Left lung (tissue), 10 donors: ENCODE results near the gene DCP1B. TPM values are rescaled to one million over a fixed set of nuclear protein-coding genes. Genes with fewer than 3 reads are reported as not detected.

Experiments used
- ATAC-seq: fragments of 200-7000 bp; cut with Tn5 transposase; one replicate; pipeline ENCODE4 v1.9.1; 2020; ENCODE audit warnings: moderate library complexity
- DNase-seq, 4 donors: peaks; one replicate each; pipeline ENCODE4 v3.0.0-alpha.2; 2013 to 2020
- H3K27ac ChIP-seq, 2 donors: fragments of 200-600 bp; sonication (generic) in 1 of 2; one replicate each; pipeline versions ENCODE4 v1.5.0 to v1.8.0; 2020 to 2021
- H3K27me3 ChIP-seq, 2 donors: fragments of 200-600 bp; sonication (generic) in 1 of 2; one replicate each; pipeline versions ENCODE4 v1.5.0 to v1.8.0; 2020 to 2021
- H3K36me3 ChIP-seq, 2 donors: fragments of 200-600 bp; sonication (generic) in 1 of 2; one replicate each; pipeline versions ENCODE4 v1.5.0 to v1.8.0; 2020 to 2021
- H3K4me1 ChIP-seq, 2 donors: fragments of 200-600 bp; one replicate each; pipeline ENCODE4 v1.8.0; 2021
- H3K4me3 ChIP-seq, 2 donors: fragments of 200-600 bp; sonication (generic) in 1 of 2; one replicate each; pipeline versions ENCODE4 v1.5.0 to v1.8.0; 2020 to 2021; ENCODE audit warnings: mild to moderate bottlenecking in 1 of 2
- H3K9me3 ChIP-seq, 2 donors: fragments of 200-600 bp; sonication (generic) in 1 of 2; one replicate each; pipeline versions ENCODE4 v1.5.0 to v1.8.0; 2020 to 2021
- intact Hi-C, 2 donors: fragments of 100-400 bp; cut with DNase I; formaldehyde crosslinking; loops; one replicate each; pipeline versions ENCODE4 v1.11.2 to v1.14.2; 2022
- polyA plus RNA-seq, 6 donors: library from polyadenylated mRNA; unstranded; fragments of 120-200 nt; gene quantifications; one replicate each; pipeline ENCODE4 v1.2.1, GENCODE V29; 2013; ENCODE audit not compliant: insufficient read length in 6 of 6
- total RNA-seq, 2 donors: library from RNA; stranded (reverse); fragmentation: NEBNext Ultra II Directional; extraction: Animal tissue kit (Norgen Biotek cat#: 25700); gene quantifications; one replicate each; pipeline ENCODE4 v1.2.1, GENCODE V29; 2021
- TF ChIP-seq, protein P1 (sequence below), 2 donors: fragments of 200-600 bp; sonication (generic) in 1 of 2; IDR thresholded peaks; one replicate each; pipeline versions ENCODE4 v1.5.0 to v1.8.0; 2021; ENCODE audit warnings: antibody characterized with exemption in 2 of 2
- donor health status: DM: no; HTN: yes; CAD: no.
- donor health status: DM: no; HTN: no; CAD: no.

Gene DCP1B
- total and polyA plus RNA-seq, 8 donors, result 9.8 to 33.4 (median 28.5) TPM

DNA sequence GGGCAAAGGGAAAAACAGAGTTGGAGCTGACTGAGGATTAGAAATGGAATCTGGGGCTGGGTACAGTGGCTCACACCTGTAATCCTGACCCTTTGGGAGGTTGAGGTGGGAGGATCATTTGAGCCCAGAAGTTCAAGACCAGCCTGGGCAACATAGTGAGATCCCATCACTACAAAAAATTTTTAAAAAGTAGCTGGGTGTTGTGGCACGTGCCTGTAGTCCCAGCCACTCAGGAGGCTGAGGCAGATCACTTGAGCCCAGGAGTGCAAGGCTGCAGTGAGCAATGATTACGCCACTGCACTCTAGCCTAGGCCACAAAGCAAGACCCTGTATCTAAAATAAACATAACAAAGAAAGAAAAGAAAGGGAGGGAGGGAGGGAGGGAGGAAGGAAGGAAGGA is 14.9 kb upstream of the DCP1B start:
- intact Hi-C loops, result no loop called here
- H3K36me3 ChIP-seq, result no peaks in the 10 kb centered on the region
- TF ChIP-seq, protein P1, sequence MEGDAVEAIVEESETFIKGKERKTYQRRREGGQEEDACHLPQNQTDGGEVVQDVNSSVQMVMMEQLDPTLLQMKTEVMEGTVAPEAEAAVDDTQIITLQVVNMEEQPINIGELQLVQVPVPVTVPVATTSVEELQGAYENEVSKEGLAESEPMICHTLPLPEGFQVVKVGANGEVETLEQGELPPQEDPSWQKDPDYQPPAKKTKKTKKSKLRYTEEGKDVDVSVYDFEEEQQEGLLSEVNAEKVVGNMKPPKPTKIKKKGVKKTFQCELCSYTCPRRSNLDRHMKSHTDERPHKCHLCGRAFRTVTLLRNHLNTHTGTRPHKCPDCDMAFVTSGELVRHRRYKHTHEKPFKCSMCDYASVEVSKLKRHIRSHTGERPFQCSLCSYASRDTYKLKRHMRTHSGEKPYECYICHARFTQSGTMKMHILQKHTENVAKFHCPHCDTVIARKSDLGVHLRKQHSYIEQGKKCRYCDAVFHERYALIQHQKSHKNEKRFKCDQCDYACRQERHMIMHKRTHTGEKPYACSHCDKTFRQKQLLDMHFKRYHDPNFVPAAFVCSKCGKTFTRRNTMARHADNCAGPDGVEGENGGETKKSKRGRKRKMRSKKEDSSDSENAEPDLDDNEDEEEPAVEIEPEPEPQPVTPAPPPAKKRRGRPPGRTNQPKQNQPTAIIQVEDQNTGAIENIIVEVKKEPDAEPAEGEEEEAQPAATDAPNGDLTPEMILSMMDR (IDR thresholded peaks at IDR 0.05), result no peak
- no peak overlapping the region for H3K4me3 ChIP-seq
- H3K27ac ChIP-seq, result no peak overlapping the region
- no peaks in the 10 kb centered on the region for H3K9me3 ChIP-seq
- no peaks in the 10 kb centered on the region for H3K4me1 ChIP-seq
- DNase-seq (no peak), ATAC-seq (no peak)
- no peaks in the 10 kb centered on the region for H3K27me3 ChIP-seq

DNA sequence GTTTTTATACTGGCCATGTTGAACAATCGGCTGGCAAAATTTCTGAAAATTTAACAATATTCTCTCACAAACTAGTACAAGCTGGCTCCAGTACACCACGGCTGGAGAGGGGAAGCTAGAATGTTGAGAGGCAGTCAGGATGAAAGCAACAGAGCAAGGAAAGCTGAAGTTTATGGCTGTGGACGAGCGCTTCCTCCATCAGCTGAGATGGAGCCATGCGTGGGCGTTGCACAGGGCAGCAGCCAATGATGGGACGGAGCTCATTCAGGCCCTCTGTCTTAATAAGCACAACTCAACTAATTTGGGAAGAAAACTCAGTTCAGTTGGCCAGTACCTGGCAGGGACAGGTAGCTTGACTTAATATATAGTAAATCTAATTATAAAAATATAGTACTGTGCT is 14.1 kb upstream of the DCP1B start:
- Histone ChIP-seq H3K36me3 (no peaks in the 10 kb centered on the region), H3K4me3 (no peak overlapping the region), H3K4me1 (peaks cover 0 to 4% of the 10 kb centered on the region in 2 donors), H3K27me3 (no peaks in the 10 kb centered on the region), H3K27ac (no peak overlapping the region), H3K9me3 (no peaks in the 10 kb centered on the region)
- intact Hi-C loops, result no loop called here
- TF ChIP-seq, protein P1 (IDR thresholded peaks at IDR 0.05), result no peak
- no peak for ATAC-seq
- no peak for DNase-seq

DNA sequence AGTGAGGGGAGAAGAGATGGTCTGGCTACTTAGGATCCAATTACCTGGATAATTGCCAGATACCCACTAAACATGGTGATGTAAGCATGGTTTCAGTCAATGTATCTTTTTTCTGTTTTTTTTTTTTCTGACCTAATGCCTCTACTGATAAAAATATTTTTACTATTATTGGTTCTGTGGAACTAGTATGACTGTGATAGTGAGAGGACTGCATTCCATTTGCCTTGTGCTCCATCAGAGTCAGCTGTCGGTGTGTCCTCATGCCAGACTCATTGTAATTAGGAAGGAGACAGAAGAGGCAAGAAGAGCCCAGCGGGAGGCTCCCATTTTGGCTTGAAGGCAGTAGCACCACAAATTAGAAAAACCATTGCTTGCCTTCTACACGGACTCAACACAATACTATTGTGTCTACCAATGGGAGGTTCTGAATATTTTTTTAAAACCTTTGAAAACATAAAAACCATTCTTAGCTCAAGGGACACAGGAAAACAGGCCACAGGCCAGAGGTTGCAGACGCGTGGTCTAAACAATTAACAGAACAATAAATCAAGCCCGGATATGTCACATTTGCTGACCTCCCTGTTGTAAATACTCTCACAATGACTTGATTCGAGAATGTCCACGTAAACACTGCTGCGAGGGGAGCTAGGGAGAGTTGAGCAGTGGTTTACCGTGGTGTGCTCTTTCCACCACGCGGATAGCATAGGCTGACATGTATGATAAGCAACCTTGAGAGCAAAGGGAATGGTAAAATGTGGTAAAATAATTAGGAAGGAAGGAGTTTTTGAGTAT is 13.5 kb upstream of the DCP1B start:
- Histone ChIP-seq H3K27me3 (no peaks in the 10 kb centered on the region), H3K9me3 (no peaks in the 10 kb centered on the region), H3K36me3 (no peaks in the 10 kb centered on the region), H3K4me1 (peaks cover 0 to 4% of the 10 kb centered on the region in 2 donors), H3K27ac (no peak overlapping the region), H3K4me3 (no peak overlapping the region)
- TF ChIP-seq, protein P1 (IDR thresholded peaks at IDR 0.05), result no peak
- no peak for ATAC-seq
- intact Hi-C loops, result no loop called here
- no peak for DNase-seq

DNA sequence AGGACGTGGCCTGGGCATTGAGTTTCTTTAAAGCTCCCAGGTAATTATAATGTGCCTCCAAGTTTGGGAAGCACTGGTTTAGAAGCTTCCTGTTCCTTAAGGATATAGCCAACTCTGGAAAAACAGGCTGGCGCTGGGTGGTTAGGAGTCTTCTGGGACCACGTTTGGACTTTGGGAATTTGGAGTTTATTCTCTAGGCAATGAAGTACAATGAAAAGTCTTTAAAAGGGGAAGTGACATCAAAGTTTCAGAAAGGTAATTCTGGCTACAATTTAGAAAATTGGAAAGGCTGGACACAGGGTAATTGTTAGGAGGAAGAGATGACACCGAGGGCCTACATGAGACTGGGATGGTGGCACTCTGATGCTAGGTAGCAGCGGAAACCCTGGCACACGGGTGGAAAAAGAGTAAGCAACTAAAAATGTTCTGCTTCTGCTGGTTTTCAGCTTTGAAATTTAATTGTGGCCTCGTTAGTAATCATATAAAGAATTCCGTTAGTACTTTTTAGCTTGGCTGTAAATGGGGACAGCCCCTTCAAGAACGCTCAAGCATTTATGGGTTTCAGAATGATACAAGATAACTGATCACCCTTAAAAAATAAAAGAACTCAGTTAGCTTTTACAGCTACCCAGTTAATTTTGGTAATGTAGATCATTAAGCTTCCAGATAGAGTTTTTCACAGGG is 12.7 kb upstream of the DCP1B start:
- no peak overlapping the region for H3K27ac ChIP-seq

DNA sequence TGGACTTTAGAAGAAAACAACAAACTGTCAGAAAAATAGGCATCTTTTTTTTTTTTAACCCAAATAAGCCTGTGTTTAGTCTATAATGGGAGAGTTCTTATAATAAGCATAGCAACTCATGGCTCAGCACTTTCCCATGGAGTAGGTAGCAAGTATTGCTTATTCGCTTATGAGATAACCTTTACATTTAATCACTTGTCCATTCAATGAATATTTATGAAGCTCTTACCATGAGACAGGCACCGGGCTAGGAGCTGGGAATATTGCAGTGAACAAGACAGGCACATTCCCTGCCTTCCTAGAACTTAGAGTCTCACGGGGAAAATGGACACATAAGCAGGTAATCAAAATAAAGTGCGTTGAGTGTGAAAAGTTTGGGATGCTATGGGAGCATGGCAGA is 10.0 kb upstream of the DCP1B start:
- DNase-seq, result no peak

More for the DNA sequence above, 12.7 kb upstream of the DCP1B start:
- Histone ChIP-seq H3K4me1 (peaks cover 0 to 4% of the 10 kb centered on the region in 2 donors), H3K4me3 (no peak overlapping the region), H3K36me3 (no peaks in the 10 kb centered on the region), H3K9me3 (no peaks in the 10 kb centered on the region), H3K27me3 (no peaks in the 10 kb centered on the region)
- intact Hi-C loops, result no loop called here
- DNase-seq (no peak), ATAC-seq (no peak)
- TF ChIP-seq, protein P1 (IDR thresholded peaks at IDR 0.05), result no peak

More for the DNA sequence above, 10.0 kb upstream of the DCP1B start:
- Histone ChIP-seq H3K27ac (peak overlapping the region; percentile 39 to 66), H3K4me1 (peaks cover 0 to 4% of the 10 kb centered on the region in 2 donors), H3K36me3 (no peaks in the 10 kb centered on the region), H3K4me3 (no peak overlapping the region), H3K27me3 (no peaks in the 10 kb centered on the region), H3K9me3 (no peaks in the 10 kb centered on the region)
- intact Hi-C loops, result no loop called here
- TF ChIP-seq, protein P1 (IDR thresholded peaks at IDR 0.05), result no peak
- ATAC-seq, result no peak
